Retinal pigment epithelial cell (primary cell): ENCODE data around the gene BICC1.

ENCODE experiments used
- DNase-seq: peaks from one replicate; pipeline ENCODE4 v3.0.0-alpha.2; 2010; ENCODE audit warnings: low read depth
- H3K4me3 ChIP-seq: 2 replicates; pipeline ENCODE4 v1.5.1; 2011; ENCODE audit warnings: mild to moderate bottlenecking, low read length, control low read depth, moderate library complexity
- TF ChIP-seq, protein P1 (sequence below): conservative IDR thresholded peaks from 2 replicates; pipeline ENCODE4 v1.5.1; 2011; ENCODE audit warnings: low read depth, low read length, control low read depth, inconsistent platforms

BICC1 gene

DNA sequence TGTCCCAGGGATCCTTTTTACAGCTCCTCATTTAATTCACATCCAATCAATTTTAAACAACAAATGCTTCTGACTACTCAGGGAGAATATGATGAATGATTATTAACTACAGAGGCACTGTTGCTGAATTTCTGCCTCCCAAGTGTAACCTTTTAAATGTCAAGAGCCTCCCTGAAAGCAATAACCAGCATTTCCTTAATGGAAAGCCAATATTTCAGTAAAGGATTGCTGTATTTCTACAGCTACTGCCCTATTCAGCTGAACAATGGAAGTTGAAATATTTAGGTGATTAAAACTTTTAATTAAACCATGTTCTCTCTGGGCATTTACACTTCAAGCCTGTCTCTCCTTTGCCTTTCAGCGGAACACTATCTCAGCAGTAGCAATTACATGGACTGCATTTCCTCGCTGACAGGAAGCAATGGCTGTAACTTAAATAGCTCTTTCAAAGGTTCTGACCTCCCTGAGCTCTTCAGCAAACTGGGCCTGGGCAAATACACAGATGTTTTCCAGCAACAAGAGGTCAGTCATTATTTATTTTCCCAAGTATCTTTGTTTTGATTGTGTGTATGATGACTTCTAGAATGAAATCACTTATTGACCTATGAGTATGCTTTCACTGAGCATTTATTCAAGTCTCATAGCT, 304.7 kb downstream of the BICC1 start:
- DNase-seq = no peak
- TF ChIP-seq, protein P1, sequence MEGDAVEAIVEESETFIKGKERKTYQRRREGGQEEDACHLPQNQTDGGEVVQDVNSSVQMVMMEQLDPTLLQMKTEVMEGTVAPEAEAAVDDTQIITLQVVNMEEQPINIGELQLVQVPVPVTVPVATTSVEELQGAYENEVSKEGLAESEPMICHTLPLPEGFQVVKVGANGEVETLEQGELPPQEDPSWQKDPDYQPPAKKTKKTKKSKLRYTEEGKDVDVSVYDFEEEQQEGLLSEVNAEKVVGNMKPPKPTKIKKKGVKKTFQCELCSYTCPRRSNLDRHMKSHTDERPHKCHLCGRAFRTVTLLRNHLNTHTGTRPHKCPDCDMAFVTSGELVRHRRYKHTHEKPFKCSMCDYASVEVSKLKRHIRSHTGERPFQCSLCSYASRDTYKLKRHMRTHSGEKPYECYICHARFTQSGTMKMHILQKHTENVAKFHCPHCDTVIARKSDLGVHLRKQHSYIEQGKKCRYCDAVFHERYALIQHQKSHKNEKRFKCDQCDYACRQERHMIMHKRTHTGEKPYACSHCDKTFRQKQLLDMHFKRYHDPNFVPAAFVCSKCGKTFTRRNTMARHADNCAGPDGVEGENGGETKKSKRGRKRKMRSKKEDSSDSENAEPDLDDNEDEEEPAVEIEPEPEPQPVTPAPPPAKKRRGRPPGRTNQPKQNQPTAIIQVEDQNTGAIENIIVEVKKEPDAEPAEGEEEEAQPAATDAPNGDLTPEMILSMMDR = no peak

DNA sequence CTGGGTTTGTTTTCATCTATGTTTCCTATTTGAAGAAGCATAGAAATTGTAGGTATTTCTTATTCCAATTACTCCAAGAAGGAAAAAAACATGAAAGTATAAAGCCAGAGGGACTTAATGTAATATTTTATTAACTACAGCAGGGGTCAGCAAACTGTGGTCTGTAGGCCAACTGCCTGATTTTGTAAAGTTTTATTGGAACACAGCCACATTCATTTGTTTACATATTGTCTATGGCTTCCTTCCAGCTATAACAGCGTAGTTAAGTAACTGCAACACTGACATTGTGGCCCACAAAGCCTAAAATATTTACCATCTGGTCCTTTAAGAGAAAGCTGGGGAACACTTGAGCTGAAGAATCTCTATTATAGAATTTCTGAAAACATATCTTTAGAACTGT, 306.2 kb downstream of the BICC1 start:
- no peak overlapping the region for H3K4me3 ChIP-seq
- TF ChIP-seq, protein P1 = peak; percentile 24
- DNase-seq = no peak

More for the DNA sequence above, 304.7 kb downstream of the BICC1 start:
- H3K4me3 ChIP-seq = no peak overlapping the region

DNA sequence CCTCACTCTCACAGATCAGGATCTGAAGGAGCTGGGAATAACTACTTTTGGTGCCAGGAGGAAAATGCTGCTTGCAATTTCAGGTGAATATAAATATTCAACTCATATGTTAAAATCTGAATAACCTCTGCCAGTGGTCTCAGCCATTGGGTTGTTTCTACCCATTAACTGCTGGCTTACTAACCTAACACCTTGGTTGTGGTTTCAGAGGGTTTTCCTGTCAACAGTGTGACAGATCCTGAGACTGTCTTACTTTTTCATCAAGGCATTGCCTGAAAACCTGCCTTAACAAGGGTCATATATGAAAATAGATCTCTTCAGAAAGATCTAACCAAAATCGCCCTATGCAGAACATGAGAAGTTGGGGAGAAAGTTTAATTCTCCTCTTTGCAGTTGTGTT, 307.7 kb downstream of the BICC1 start:
- H3K4me3 ChIP-seq = no peak overlapping the region
- DNase-seq = no peak
- TF ChIP-seq, protein P1 = no peak

DNA sequence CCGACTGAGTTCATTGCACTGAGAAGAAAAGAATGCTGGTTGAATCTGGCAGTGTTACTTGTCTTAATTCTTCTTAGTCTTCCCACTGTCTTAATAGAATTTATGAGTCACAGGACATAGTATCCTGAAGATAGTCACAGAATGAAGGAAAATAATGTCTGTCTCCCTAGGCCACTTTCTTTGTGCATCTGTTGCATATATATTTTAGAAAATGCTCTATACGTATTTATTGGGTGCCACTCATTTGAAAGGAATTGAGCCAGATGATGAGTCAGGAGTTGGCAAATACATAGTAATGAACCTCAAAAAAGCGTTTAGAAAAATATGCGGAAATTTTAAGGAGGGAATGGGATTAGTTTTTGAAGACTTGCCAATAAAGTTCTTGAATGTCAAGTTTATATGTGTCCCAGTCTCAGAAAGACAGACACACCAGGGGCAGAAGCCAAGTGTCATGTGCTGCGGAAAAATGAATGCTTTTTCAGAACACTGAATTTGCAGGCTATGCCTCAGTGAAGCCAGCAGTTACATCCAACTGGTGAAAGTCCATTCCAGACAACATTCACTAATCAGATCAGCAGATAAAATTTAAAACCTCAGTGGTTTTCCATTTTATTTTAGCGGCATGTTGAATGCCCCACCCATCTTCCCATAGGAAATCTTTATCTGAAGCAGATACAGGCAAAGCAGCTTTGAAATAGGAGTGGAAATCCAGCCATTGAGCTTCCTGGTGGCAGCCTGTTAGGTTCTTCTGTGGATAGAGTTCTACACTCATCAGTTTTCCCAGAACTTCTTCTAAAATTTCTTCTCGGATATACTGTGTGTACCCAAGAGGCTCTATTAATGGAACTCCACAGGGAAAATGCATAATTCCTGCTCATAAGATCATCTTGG, 308.4 kb downstream of the BICC1 start:
- DNase-seq = peak; percentile 65
- no peak overlapping the region for H3K4me3 ChIP-seq
- TF ChIP-seq, protein P1 = no peak

DNA sequence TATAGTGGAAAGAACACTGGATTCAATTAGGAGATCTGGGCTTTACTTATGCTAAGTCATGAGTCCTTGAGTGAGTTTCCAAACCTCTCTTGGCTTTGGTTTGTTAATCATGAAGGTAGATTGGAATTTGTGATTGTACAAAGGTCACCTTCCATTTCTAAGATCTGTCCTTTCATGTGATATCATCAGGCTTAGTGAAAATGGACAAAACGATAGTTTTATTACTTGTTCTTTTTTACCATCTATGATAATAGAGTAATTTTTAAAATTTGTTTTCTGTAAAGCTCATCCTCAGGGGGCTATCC, 309.0 kb downstream of the BICC1 start:
- H3K4me3 ChIP-seq = no peak overlapping the region
- DNase-seq = no peak
- TF ChIP-seq, protein P1 = no peak

DNA sequence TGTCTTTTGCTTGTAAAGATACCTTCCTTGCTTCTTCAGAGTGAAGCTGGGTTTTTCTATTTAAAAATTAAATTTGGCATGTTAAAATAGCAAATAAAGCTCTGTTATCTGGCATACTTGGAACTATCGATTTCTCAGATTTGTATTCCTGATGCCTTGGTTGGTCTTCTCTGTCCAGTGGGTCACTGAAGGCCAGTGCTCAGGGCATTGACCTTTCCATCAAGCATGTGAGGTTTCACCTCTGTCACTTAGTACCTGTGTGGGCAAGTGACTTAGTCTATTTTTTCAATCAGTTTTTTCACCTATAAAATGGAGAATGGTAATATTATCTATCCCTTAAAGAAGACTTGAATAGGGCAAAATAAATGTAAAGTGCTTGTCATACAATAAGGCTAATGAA, 311.3 kb downstream of the BICC1 start:
- no peak for DNase-seq

More for the DNA sequence above, 311.3 kb downstream of the BICC1 start:
- no peak overlapping the region for H3K4me3 ChIP-seq
- TF ChIP-seq, protein P1 = no peak
